ENCODE results near the gene RTKN2.

The RTKN2 gene

GRCh38 chr10:62266147-62266546, 2.5 kb downstream of the RTKN2 start:
- Histone ChIP-seq H3K9me2 (replicated peaks; ENCODE audit: control insufficient read depth, low read length) (no peaks in the 10 kb centered on the region), H3K9me3 (ENCODE audit: control insufficient read depth, insufficient read depth, low read length) (no peaks in the 10 kb centered on the region), H3K27ac (ENCODE audit: low read depth, low read length) (no peak overlapping the region), H3F3A (ENCODE audit: control insufficient read depth, insufficient read depth) (peaks cover 19% of the 10 kb centered on the region), H3K79me2 (ENCODE audit: control insufficient read depth, low read length) (peaks cover 49% of the 10 kb centered on the region), H3K4me3 (ENCODE audit: low read length) (no peak overlapping the region), H3K4me1 (ENCODE audit: control insufficient read depth, low read length) (peaks cover 40% of the 10 kb centered on the region), H4K20me1 (ENCODE audit: control insufficient read depth, insufficient read depth, low read depth, low read length) (no peaks in the 10 kb centered on the region), H3K27me3 (ENCODE audit: control insufficient read depth, low read length) (peaks cover 17% of the 10 kb centered on the region), H3K36me3 (ENCODE audit: control insufficient read depth, low read length) (peaks cover 31% of the 10 kb centered on the region), H3K4me2 (ENCODE audit: low read length) (peak overlapping the region; percentile 9; the same call in 1 of the 2 replicates)
- TF ChIP-seq EZH2phosphoT487 (IDR thresholded peaks at IDR 0.05; ENCODE audit: borderline replicate concordance, low read length), result no peak
- no peak for TF ChIP-seq CTCF (IDR thresholded peaks at IDR 0.05; ENCODE audit: low read depth, low read length, poor library complexity, severe bottlenecking)

- peaks cover 40% of the 10 kb centered on the region for H3K4me1 ChIP-seq (ENCODE audit: control insufficient read depth, low read length)
Observed at GRCh38 chr10:62264702-62265436, 3.8 kb downstream of the RTKN2 start.

GRCh38 chr10:62264126-62264525, 4.5 kb downstream of the RTKN2 start:
- H3K36me3 ChIP-seq (ENCODE audit: control insufficient read depth, low read length), result peaks cover 48% of the 10 kb centered on the region
- H3K9me2 ChIP-seq (replicated peaks; ENCODE audit: control insufficient read depth, low read length), result no peaks in the 10 kb centered on the region
- peak overlapping the region; percentile 23 for H3K4me2 ChIP-seq (ENCODE audit: low read length)
- TF ChIP-seq CTCF (IDR thresholded peaks at IDR 0.05; ENCODE audit: low read depth, low read length, poor library complexity, severe bottlenecking) (no peak), EZH2phosphoT487 (IDR thresholded peaks at IDR 0.05; ENCODE audit: borderline replicate concordance, low read length) (no peak)
- H3K4me1 ChIP-seq (ENCODE audit: control insufficient read depth, low read length), result peaks cover 37% of the 10 kb centered on the region
- H3K27ac ChIP-seq (ENCODE audit: low read depth, low read length), result no peak overlapping the region
- no peaks in the 10 kb centered on the region for H3K9me3 ChIP-seq (ENCODE audit: control insufficient read depth, insufficient read depth, low read length)
- H4K20me1 ChIP-seq (ENCODE audit: control insufficient read depth, insufficient read depth, low read depth, low read length), result no peaks in the 10 kb centered on the region
- peaks cover 7% of the 10 kb centered on the region for H3K27me3 ChIP-seq (ENCODE audit: control insufficient read depth, low read length)
- H3K79me2 ChIP-seq (ENCODE audit: control insufficient read depth, low read length), result peaks cover 49% of the 10 kb centered on the region
- H3K4me3 ChIP-seq (ENCODE audit: low read length), result no peak overlapping the region
- peaks cover 9% of the 10 kb centered on the region; the same call in 1 of the 2 replicates for H3F3A ChIP-seq (ENCODE audit: control insufficient read depth, insufficient read depth)

More at GRCh38 chr10:62264702-62265436, 3.8 kb downstream of the RTKN2 start:
- Histone ChIP-seq H3K27ac (ENCODE audit: low read depth, low read length) (no peak overlapping the region), H3K27me3 (ENCODE audit: control insufficient read depth, low read length) (peaks cover 14% of the 10 kb centered on the region), H3K79me2 (ENCODE audit: control insufficient read depth, low read length) (peaks cover 49% of the 10 kb centered on the region), H4K20me1 (ENCODE audit: control insufficient read depth, insufficient read depth, low read depth, low read length) (no peaks in the 10 kb centered on the region), H3K4me2 (ENCODE audit: low read length) (peak overlapping the region; percentile 23), H3F3A (ENCODE audit: control insufficient read depth, insufficient read depth) (peaks cover 16% of the 10 kb centered on the region), H3K9me3 (ENCODE audit: control insufficient read depth, insufficient read depth, low read length) (no peaks in the 10 kb centered on the region), H3K4me3 (ENCODE audit: low read length) (no peak overlapping the region), H3K36me3 (ENCODE audit: control insufficient read depth, low read length) (peaks cover 43% of the 10 kb centered on the region), H3K9me2 (replicated peaks; ENCODE audit: control insufficient read depth, low read length) (no peaks in the 10 kb centered on the region)
- TF ChIP-seq EZH2phosphoT487 (IDR thresholded peaks at IDR 0.05; ENCODE audit: borderline replicate concordance, low read length) (no peak), CTCF (IDR thresholded peaks at IDR 0.05; ENCODE audit: low read depth, low read length, poor library complexity, severe bottlenecking) (peak; percentile 82)
